ENCODE results near the gene CHRNA4. TPM values are rescaled to one million over a fixed set of nuclear protein-coding genes. Genes with fewer than 3 reads are reported as not detected.
A peak's percentile ranks its signal among the peaks of the same experiment; 100 is the strongest.

CHRNA4 gene
- total RNA-seq, 2 donors from 2014 or later: 0.46 TPM; not detected in 1

DNA sequence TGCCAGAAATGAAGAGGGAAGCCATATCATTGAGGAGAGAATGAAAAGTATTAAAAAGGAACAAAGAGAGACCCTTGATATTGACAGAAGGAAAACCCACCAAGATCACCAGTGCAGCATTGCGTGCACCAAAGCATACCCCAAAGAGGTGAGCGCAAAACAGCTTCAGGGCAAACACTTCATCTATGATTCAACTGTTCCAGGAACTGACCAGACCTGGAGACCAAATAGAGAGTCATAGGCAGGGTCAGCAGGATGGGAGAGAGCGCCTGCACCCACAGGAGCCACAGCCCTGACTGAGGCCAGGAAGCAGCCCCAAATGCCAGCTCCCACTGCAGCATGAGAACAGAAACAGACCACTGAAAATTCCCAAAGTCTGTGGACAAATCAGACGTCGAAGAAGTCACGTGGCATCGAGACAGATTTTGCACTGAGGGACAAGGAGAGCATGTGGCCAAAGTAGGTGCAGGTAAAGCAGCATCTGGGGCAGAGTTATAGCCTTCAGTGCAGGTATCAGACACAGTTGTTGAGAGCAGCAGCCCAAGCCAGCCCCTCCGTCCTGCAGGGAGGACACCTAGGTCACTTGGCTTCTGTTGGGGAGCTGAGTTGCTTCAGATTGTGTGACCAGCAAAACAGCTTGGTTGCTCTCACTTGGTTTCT is 29.3 kb downstream of the CHRNA4 start:
- no peaks in the 10 kb centered on the region for H3K36me3 Mint-ChIP-seq (ENCODE audit: low read depth)
- Histone ChIP-seq H3K9ac (ENCODE audit: extremely low read depth, low read length, poor library complexity, severe bottlenecking) (no peak overlapping the region), H3K27ac (ENCODE audit: low read depth, low read length) (no peak overlapping the region), H3K4me1 (ENCODE audit: control insufficient read depth, insufficient read depth, low read length) (no peaks in the 10 kb centered on the region), H3K27me3 (ENCODE audit: control insufficient read depth, insufficient read depth, low read length, poor library complexity, severe bottlenecking) (peaks cover 3% of the 10 kb centered on the region), H3K36me3 (ENCODE audit: control insufficient read depth, insufficient read depth, low read length) (no peaks in the 10 kb centered on the region), H3K9me3 (ENCODE audit: control insufficient read depth, low read length) (peaks cover 3% of the 10 kb centered on the region), H3K4me3 (ENCODE audit: low read length) (no peak overlapping the region)
- H3K27ac Mint-ChIP-seq: no peak overlapping the region
- H3K9me3 Mint-ChIP-seq: peaks cover 12% of the 10 kb centered on the region
- peaks cover under 1% of the 10 kb centered on the region for H3K27me3 Mint-ChIP-seq (ENCODE audit: insufficient read depth)
- WGBS, 2 experiments (ENCODE audit: insufficient coverage in 1 of 2, insufficient read length in 1 of 2): 88 to 99% methylated on average over 8 of the region's 8 CpGs
- H3K4me3 Mint-ChIP-seq: no peak overlapping the region
- DNase-seq: no peak
- no peaks in the 10 kb centered on the region for H3K4me1 Mint-ChIP-seq
- TF ChIP-seq, protein P1, sequence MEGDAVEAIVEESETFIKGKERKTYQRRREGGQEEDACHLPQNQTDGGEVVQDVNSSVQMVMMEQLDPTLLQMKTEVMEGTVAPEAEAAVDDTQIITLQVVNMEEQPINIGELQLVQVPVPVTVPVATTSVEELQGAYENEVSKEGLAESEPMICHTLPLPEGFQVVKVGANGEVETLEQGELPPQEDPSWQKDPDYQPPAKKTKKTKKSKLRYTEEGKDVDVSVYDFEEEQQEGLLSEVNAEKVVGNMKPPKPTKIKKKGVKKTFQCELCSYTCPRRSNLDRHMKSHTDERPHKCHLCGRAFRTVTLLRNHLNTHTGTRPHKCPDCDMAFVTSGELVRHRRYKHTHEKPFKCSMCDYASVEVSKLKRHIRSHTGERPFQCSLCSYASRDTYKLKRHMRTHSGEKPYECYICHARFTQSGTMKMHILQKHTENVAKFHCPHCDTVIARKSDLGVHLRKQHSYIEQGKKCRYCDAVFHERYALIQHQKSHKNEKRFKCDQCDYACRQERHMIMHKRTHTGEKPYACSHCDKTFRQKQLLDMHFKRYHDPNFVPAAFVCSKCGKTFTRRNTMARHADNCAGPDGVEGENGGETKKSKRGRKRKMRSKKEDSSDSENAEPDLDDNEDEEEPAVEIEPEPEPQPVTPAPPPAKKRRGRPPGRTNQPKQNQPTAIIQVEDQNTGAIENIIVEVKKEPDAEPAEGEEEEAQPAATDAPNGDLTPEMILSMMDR (conservative IDR thresholded peaks at IDR 0.05): no peak

DNA sequence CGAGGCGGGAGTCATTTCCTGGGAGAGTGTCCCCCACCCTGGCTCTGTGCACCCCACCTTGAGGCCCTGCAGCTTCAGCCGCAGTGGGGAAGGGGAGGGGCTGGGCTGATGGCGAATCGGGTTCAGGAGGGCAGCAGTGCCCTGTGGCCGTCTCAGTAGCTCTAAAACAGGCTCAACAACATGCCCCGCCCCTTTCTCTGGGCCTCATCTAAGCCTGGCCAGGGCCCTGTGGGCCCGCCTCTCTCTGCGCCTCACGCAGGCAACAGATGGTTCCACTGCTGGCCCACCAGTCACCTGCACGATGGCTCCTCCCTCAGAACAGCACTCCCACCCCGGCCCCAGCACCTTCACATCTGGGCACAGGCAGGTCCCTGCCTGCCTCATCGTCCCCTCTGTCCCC is 30.2 kb downstream of the CHRNA4 start:
- peaks cover 16% of the 10 kb centered on the region for H3K9me3 Mint-ChIP-seq

DNA sequence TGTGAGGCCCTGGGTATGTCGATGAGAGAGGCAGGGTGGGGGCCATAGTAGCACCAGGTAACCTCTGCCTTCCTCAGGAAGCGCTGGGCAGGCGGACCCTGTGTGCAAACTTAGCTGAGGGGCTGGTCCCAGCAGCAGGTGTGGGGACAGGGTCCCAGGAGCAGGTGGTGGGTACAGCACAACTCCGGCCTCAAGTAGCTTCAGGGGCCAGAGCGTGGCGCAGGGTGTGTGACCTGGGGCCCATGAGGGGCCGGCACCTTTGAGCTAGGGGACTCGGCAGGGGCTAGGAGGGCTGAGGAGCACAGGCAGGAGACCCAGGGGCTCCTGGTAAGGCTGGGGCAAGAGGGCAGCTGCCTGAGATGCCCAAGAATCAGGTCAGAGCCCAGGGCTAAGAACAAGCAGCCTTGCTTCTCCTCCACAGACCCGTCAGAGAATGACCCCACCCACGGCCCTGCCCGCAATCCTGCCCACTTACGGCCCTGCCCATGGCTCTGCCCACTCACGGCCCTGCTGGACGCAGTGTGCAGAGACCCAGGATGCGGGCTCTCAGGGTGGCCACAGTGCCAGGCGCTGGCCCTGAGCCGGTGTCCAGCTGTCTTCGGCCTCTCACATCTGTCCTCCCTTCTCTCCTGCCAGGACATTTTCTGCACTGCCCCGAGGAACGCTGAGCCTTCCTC is 30.9 kb downstream of the CHRNA4 start:
- Histone ChIP-seq H3K9me3 (ENCODE audit: control insufficient read depth, low read length) (peaks cover 5% of the 10 kb centered on the region), H3K4me1 (ENCODE audit: control insufficient read depth, insufficient read depth, low read length) (no peaks in the 10 kb centered on the region), H3K27ac (ENCODE audit: low read depth, low read length) (no peak overlapping the region), H3K9ac (ENCODE audit: extremely low read depth, low read length, poor library complexity, severe bottlenecking) (no peak overlapping the region), H3K27me3 (ENCODE audit: control insufficient read depth, insufficient read depth, low read length, poor library complexity, severe bottlenecking) (no peaks in the 10 kb centered on the region), H3K36me3 (ENCODE audit: control insufficient read depth, insufficient read depth, low read length) (no peaks in the 10 kb centered on the region), H3K4me3 (ENCODE audit: low read length) (no peak overlapping the region)
- TF ChIP-seq, protein P1 (conservative IDR thresholded peaks at IDR 0.05): no peak
- Mint-ChIP-seq H3K36me3 (ENCODE audit: low read depth) (no peaks in the 10 kb centered on the region), H3K27me3 (ENCODE audit: insufficient read depth) (no peaks in the 10 kb centered on the region), H3K9me3 (peaks cover 16% of the 10 kb centered on the region), H3K27ac (no peak overlapping the region), H3K4me1 (no peaks in the 10 kb centered on the region), H3K4me3 (no peak overlapping the region)
- WGBS, 2 experiments (ENCODE audit: insufficient coverage in 1 of 2, insufficient read length in 1 of 2): 93 to 94% methylated on average over 14 to 20 of the region's 20 CpGs
- DNase-seq: no peak

More for the DNA sequence above, 30.2 kb downstream of the CHRNA4 start:
- no peak overlapping the region for H3K27ac Mint-ChIP-seq
- Histone ChIP-seq H3K36me3 (ENCODE audit: control insufficient read depth, insufficient read depth, low read length) (no peaks in the 10 kb centered on the region), H3K4me3 (ENCODE audit: low read length) (no peak overlapping the region), H3K9ac (ENCODE audit: extremely low read depth, low read length, poor library complexity, severe bottlenecking) (no peak overlapping the region), H3K27me3 (ENCODE audit: control insufficient read depth, insufficient read depth, low read length, poor library complexity, severe bottlenecking) (no peaks in the 10 kb centered on the region), H3K27ac (ENCODE audit: low read depth, low read length) (no peak overlapping the region), H3K4me1 (ENCODE audit: control insufficient read depth, insufficient read depth, low read length) (no peaks in the 10 kb centered on the region), H3K9me3 (ENCODE audit: control insufficient read depth, low read length) (peaks cover 5% of the 10 kb centered on the region)
- 84 to 85% methylated on average over 7 to 13 of the region's 13 CpGs for WGBS, 2 experiments (ENCODE audit: insufficient coverage in 1 of 2, insufficient read length in 1 of 2)
- no peak overlapping the region for H3K4me3 Mint-ChIP-seq
- H3K4me1 Mint-ChIP-seq: no peaks in the 10 kb centered on the region
- no peaks in the 10 kb centered on the region for H3K36me3 Mint-ChIP-seq (ENCODE audit: low read depth)
- no peaks in the 10 kb centered on the region for H3K27me3 Mint-ChIP-seq (ENCODE audit: insufficient read depth)
- DNase-seq: peak; percentile 69
- TF ChIP-seq, protein P1 (conservative IDR thresholded peaks at IDR 0.05): no peak
